Endometrial microvascular endothelial cells (primary cell): ENCODE results near the gene UQCR11. TPM values are rescaled to one million over a fixed set of nuclear protein-coding genes. Genes with fewer than 3 reads are reported as not detected.
"Not testable (repeated sequence)": the region's sequence is repeated elsewhere in the genome, so short reads cannot be mapped to it uniquely, and the experiment has no call there.

Experiments used
- in situ Hi-C: cut with HindIII; loops from 2 replicates; pipeline ENCODE4 v1.10.0; 2017; ENCODE audit warnings: low sequenced_read_pairs, low pct_unique_long_range_greater_than_20kb; ENCODE audit errors: inconsistent ontology term
- total RNA-seq: library from RNA; depleted of rRNA; stranded (reverse); fragments of >200 nt; gene quantifications from one replicate; pipeline ENCODE4 v1.2.3, GENCODE V29; 2015; ENCODE audit errors: inconsistent ontology term

The UQCR11 gene
- total RNA-seq, 1 donor from 2014 or later, result 46.6 TPM

DNA sequence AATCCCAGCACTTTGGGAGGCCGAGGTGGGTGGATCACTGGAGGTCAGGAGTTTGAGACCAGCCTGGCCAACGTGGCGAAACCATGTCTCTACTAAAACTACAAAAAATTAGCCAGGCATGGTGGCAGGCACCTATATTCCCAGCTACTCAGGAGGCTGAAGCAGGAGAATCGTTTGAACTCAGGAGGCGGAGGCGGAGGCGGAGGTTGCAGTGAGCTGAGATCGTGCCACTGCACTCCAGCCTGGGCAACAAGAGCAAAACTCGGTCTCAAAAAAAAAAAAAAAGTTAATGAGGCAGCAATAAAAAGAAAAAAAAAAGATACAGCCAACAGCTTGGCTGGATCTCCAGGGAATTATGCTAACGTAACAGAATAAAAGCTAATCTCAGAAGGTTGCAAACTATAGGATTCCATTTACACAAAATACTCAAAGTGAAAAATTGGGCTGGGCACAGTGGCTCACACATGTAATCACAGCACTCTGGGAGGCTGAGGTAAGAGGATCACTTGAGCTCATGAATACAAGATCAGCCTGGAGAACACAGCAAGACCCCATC lies 35.7 kb upstream of the UQCR11 start:
- in situ Hi-C loops, result not testable (repeated sequence)

DNA sequence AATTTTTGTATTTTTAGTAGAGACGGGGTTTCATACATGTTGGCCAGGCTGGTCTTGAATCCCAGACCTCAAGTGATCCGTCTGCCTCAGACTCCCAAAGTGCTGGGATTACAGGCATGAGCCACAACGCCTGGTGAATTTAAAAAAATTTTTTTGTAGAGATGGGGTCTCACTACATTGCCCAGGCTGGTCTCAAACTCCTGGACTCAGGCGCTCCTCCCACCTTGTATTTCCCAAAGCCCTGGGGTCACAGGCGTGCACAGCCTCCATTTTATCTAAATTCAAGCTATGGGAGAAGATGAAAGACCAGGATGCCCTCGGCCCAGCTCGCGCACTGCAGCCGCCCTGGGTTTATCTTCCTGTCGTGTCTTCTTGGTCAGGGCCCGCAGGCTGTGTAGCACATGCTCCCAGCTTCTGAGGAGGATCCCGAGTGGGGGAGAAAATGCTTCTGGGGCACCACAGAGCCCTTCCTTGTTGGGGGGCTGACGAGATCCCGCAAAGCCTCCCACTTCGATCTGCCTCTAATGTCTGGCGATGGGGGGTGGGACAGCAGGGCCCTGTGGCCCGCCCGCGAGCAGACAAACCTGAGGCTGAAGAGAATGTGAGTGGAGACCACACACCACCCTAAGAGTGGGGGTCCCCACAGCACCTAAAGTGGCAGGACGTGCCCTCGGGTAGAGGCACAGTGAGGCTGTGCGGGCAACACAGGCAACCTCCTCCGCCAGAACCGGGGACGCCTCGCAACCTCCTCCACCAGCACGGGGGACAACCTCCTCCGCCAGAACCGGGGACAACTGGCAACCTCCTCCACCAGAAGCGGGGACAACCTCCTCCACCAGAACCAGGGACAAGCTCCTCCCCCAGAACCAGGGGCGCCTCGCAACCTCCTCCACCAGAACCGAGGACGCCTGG lies 31.3 kb upstream of the UQCR11 start:
- in situ Hi-C loops, result no loop called here

DNA sequence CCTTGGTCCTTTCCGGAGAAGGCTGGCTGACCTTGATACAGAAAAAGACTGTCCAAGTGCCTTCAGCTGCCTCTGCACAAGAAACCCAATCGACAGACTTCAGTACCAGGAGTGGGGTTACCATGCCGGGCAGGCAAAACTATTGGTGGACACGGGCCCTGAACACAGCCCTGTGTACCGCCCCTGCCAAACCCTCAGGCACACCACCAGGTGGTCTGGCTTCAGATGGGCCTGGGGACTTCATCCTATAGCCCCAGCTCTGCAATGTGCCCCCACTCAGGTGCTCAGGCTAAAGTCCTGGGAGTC lies 29.6 kb upstream of the UQCR11 start:
- in situ Hi-C loops, result no loop called here

DNA sequence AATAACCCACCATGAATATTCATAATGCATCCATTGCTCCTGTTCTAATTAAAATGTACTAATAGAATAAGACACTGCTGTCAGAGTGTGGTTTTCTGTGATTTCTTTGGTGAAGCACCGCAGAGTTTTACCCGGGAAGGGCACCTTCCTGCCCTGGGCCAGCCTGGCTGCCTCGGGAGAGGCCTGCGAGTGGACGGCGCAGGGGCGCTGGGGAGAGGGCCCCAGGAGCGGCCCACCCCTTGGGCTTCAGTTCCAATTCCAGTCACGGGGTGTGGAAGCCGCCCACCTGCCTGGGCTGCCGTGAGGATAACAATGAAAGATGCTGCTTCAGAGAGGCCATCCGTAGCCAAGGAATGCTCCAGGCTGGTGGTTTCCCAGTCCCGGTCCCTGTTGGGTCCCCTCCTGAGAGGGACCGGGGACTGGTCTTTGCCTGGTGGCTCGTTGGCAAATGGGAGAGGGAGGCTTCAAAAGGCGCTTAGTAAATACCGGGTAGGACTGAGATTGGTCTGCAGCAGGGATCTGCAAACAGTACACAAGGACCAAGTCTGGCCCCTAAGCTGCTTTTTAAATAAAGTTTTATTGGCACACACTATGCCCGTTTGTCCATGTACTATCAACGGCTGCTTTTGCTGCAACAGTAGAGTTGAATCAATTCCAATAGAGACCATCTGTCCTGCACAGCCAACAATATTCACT lies 29.1 kb upstream of the UQCR11 start:
- in situ Hi-C loops, result no loop called here

DNA sequence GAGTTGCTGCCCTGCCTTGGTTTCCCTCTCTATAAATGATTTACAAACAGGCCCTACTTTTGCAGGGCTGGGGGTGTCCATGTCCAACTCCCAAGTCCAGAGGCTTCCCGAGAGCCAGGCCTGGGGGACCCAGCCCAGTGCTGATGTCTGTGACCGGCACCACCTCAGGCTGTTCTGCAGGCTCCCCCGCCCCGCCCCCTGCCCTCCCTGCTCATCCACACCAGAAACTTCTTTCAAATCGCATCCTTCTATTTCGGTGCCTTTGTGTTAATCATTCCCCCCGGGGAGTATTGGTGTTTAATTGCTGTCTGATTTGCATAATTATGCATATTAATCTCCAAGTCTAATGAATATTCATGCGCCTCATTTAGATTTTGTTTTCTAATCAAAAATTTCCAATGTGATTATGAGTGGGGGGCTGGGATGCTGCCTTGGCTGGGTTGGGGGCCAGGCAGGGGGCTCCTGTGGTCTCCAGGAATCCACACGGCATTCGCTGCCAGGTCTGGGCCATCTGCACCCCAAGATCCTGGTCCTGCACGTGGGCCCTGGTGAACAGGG lies 28.1 kb upstream of the UQCR11 start:
- in situ Hi-C loops, result no loop called here

DNA sequence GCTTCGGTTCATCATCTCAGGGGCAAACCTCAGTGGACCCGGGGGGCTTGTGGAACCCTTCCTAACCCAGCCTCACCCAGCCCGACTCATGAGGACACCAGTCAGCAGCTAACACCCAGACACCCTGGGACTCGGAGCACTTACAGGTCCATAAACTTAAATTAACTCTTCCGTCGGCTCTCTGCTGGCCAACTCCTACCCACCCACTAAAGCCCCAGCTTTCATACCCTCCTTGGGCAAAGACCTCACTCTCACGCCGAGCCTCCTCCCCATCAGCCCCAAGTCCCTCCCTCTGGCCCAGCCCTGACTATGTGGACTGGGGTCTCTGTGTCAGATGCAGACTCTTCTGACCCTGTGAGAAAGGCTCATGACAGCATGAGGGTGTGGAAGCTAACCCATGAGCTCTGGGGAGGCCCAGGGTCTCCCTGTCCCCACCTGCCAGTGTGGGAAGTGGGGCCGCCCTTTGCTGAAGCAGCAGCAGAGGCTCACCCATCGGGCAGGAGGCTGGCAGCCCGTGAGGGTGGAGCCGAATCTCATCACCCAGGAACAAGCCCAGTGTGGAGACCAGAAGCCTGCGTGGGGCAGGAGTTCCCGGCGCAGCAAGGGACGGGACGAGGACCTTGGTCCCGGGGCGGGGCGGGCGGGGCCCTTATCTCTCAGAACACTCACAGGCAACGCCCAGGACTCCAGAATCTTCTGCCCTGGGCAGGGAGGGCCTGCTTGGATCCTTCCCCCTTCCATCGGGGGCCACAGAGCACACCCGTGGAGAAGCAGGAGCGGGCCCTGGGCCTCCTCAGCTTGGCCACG lies 27.4 kb upstream of the UQCR11 start:
- in situ Hi-C loops, result no loop called here

DNA sequence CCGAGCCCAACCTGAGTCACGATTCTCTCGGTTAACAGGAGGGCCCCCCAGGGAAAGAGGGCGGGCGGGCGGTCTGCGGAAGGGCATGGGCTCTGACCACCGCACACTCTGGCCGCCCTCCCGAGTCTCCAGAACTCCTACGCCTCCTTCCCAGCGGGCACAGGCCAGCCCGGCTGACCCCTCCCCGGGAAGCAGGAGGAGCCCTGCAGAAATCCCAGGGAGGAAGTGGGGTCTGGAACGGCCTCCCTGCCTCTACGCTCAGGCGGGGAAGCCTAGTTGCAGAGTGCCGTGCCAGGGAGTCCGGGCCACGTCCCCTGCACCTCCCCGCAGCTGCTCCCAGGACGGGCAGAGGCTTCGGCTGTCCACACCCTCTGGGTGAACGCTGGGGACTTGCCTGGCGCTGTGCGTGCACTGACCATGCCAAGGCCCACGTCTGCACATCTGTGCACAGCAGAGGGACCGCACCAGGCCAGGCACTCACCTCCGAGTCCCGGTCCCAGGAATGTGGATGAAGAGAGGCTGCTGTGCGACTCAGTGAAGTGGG lies 26.4 kb upstream of the UQCR11 start:
- in situ Hi-C loops, result no loop called here

DNA sequence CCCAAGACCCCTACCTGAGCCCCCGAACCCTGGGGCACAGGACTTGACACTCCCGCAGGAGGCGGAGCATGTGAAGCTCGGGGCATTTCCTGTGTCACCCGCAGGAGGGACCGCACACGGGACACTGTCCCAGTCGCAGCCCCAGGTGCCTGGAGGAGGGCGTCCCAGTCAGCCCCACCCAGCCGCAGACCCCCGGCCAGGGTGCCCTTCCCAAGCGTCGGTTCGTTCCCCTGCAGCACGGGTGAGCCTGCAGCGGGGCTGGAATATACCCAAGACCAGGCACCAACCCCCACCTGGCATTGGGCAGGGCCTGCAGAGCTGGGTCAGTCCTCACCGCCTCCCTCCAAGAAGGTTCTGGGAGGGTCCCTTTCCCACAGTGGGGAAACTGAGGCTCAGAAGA lies 25.5 kb upstream of the UQCR11 start:
- in situ Hi-C loops, result no loop called here

DNA sequence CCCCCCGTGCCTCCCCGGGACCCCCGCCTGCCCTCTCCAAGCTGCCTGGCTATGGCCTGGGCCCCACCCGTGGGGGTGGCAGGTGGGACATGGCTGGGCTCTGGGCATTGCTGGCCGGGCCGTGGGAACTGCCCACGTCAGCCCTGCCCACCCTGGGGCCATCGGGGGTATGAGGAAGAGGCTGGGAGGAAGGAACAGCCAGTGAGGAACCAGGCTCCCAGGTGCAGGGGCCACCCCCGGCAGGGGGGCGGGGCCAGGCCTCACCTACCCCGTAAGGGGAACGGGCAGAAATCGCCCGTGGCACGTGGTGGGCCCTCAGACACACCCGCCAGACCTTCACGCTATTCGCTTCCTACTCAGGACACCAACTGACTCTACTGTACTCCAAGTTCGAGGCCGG lies 24.8 kb upstream of the UQCR11 start:
- in situ Hi-C loops, result no loop called here

DNA sequence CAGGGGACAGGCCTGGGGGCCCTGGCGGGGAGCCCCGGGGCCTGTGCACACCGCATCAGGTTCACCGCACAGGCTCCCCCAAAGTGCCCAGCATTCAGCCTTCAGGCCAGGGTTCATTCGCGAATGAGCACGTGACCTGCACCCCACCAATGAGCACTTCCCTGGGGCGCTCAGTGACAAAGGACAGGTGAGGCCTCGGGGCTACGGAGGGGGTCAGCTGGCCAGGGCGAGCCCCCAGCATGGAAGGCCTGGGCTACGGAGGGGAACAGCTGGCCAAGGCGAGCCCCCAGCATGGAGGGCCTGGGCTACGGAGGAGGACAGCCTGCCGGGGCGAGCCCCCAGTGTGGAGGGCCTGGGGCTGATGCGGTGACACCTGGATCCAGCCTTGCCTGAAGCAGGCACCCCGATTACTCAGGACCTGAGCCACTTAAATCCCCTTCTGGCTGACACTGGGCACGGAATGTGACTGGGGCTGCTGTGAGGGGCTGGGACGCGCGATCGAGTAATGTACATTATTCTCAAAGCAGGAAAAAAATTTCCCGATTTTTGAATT lies 24.1 kb upstream of the UQCR11 start:
- in situ Hi-C loops, result no loop called here

DNA sequence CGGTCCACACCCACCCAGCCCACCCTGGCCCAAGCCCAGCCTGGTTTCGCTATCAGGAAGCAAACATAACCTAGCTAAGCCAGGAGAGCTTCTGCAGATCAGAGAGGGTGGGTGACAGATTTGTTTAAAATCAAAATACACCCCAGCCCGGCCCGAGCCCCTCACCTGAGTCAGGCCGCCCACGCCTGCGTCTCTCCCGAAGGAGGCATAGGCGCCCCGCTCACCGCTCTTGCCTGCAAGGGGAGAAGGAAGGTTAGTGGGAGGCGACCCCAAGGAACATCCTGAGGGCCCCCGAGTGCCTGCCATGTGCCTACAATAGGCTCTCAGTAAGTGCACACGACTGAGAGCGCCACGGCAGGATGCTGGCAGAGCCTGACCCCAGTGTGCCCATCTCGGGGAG lies 21.9 kb upstream of the UQCR11 start:
- in situ Hi-C loops, result no loop called here

DNA sequence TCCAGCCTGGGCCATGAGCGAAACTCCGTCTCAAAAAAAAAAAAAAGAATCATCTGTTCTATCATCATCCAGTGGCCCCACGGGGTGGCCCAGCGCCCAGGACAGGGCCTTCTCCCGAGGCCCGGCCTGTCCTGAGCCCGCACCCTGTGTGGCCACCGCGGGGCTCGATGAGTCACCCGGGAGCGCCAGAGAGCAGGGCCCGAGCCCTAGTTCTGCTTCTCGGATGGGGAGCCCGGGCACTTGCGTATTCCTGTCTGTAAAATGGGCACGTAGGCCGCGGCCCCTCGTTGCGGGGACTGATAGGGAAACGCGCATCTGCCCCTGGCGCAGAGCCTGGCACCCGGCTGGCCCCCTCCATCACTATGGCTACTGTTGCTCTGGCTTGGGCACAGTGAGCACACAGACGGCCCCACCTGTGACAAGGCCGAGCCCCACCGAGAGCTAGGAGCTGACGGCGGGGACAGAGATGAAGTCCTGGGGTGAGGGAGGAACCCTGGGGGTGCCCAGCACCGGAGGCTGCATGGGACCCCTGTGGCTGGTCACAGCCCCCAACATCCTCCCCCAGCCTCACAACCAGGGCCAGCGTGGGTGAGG lies 21.3 kb upstream of the UQCR11 start:
- in situ Hi-C loops, result no loop called here

DNA sequence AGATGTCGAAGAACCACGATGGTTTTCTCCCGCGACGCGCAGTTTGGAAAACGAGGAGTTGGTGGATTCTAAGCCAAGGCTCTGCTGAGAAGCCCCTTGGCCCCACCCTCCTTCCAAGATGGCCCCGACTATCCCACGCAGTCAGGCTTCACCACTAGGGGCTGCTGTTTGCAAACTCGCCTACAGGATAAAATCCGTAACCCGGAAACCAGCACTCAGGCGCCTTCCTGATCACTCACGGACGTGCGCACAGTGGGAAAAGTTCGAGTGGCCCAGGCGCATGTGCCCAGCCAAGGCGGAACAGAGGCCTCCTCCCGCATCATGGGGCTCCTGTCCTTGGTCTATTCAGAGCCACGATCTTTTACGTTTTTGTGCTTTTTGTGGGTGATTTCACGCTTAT lies 19.2 kb upstream of the UQCR11 start:
- in situ Hi-C loops, result no loop called here

DNA sequence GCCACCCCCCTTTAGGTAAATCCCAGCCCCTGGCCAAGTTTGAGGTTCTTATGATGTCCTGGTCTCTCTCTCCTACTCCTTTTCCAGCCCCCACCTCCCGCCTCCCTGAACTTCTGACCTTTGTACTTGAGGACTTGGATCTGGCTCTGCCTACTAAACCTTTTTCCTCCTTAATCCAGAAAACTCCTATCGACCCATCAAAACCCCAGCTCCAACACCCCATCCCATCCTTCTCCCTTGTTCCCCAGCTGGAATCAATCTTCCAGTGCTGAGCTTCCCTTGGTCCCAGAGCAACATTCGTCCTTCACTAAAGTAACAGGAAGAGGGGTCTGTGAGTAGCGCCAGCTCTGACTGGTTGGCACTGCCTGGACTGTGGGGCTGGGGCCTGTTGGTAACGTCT lies 17.3 kb upstream of the UQCR11 start:
- in situ Hi-C loops, result no loop called here

DNA sequence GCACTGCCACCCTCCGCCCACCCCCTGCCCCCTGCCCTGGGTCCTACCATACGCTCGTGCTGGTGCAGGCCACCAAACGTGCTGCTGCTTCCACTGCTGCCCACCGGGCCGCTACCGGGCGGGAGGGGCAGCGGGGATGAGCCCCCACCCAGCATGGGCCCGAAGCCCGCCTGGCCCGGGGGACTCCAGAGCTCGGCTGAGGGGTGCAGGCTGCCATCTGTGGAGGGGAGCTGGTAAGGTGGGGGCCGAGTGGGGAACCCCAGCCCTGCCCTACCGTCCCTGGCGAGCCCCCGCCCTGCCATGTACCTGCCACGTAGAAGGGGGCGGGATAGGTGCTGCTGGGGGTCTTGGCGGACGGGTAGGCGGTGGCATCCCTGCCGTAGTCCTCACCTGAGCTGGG lies 16.7 kb upstream of the UQCR11 start:
- in situ Hi-C loops, result no loop called here

DNA sequence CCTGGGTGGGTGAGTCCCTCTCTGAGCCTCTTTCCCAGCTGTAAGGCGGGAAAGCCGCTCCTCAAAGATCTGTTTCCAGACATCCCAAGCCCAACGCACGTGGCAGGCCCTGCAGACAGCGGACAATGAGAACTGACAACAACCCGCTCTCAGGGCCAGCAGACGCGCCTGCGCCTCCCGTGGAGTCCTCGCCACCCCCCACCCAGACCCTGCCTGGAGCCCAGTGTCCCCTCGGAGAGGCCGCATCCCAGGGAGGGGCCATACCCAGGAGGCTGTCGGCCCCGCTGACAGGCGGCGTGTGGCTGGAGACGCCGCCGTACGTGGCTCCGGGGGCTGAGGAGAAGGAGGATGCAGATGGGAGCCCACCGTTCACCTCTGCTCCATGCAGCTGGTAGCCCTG lies 16.3 kb upstream of the UQCR11 start:
- in situ Hi-C loops, result no loop called here

DNA sequence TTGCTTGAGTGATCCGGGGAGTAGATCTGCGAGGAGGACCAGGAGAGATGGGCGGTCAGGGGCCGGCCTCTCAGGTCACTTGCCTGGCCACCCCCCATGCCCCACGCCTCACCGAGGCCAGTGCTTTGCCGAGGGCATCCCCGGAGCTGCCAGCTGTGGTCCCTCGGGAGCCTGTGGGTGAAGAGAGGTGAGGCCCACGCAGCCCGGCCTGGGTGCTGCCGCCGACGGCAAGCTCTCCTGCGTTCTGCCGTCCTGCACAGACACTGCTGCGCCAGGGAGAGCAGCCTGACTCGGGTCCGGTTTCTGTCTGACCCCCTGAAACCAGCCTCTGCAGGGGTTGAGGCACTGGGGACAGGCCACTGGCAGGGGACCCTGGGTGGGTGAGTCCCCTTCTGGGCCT lies 15.8 kb upstream of the UQCR11 start:
- in situ Hi-C loops, result no loop called here

DNA sequence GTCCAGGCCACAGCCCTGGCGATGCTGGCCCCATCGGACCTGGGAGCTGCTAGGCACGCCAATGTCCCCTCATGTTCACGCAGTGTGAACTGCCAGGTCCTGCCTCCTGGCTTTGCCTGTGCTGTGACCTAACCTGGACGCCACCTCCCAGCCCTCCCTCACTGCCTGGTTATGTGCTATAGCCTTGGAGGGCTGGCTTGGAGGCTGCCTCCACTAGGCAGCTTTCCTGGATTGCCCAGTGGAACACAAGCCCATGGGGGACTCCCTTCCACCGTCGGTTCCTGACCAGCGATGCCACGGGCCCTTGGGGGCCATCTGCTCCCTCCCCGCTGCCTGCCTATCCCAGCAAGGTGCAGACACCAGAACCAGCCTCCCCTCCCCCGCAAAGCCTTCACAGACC lies 15.2 kb upstream of the UQCR11 start:
- in situ Hi-C loops, result no loop called here
